MCF 10A (cell line): Measurements from ENCODE around the gene EXOC2. TPM values are rescaled to one million over a fixed set of nuclear protein-coding genes. Genes with fewer than 3 reads are reported as not detected.

Source experiments
- BruUV-seq: library from RNA; stranded (reverse); fragments of 400-500 nt; replicated peaks from 2 replicates; lab custom pipeline; 2021; lab: Mats Ljungman, UMichigan
- CTCF ChIA-PET: fragments of 300-600 bp; sonication (Branson Sonifier 250); formaldehyde crosslinking; extraction: SDS; loops from one replicate; lab custom pipeline; 2021; ENCODE audit warnings: antibody characterized with exemption, inconsistent platforms; lab: Yijun Ruan, JAX
- POLR2A ChIA-PET: fragments of 300-600, 350-650 bp; sonication (Branson Sonifier 250); formaldehyde crosslinking; extraction: SDS; loops from one replicate; lab custom pipeline; 2020; ENCODE audit warnings: antibody characterized with exemption, inconsistent platforms; lab: Yijun Ruan, JAX
- DNase-seq: peaks from one replicate; pipeline ENCODE4 v3.0.0-alpha.2; 2018; ENCODE audit not compliant: unreplicated experiment
- H3K27ac Mint-ChIP-seq: one replicate; pipeline ENCODE4 v1.8.0; 2022; ENCODE audit warnings: mild to moderate bottlenecking, low read depth, mixed read lengths; ENCODE audit not compliant: unreplicated experiment
- H3K27me3 Mint-ChIP-seq: one replicate; pipeline ENCODE4 v1.8.0; 2022; ENCODE audit warnings: mixed read lengths; ENCODE audit not compliant: insufficient read depth, unreplicated experiment
- H3K36me3 Mint-ChIP-seq: one replicate; pipeline ENCODE4 v1.8.0; 2022; ENCODE audit warnings: mild to moderate bottlenecking, moderate library complexity, mixed read lengths; ENCODE audit not compliant: insufficient read depth, unreplicated experiment
- H3K4me1 Mint-ChIP-seq: one replicate; pipeline ENCODE4 v1.8.0; 2022; ENCODE audit warnings: mixed read lengths; ENCODE audit not compliant: insufficient read depth, unreplicated experiment
- H3K4me3 Mint-ChIP-seq: one replicate; pipeline ENCODE4 v1.8.0; 2022; ENCODE audit warnings: mild to moderate bottlenecking, moderate library complexity, mixed read lengths; ENCODE audit not compliant: unreplicated experiment
- H3K9me3 Mint-ChIP-seq: one replicate; pipeline ENCODE4 v1.8.0; 2022; ENCODE audit warnings: mixed read lengths; ENCODE audit not compliant: unreplicated experiment
- CTCF ChIP-seq: fragments of 200-600 bp; IDR thresholded peaks from one replicate; pipeline ENCODE4 v1.8.0; 2022; ENCODE audit warnings: antibody characterized with exemption, mild to moderate bottlenecking; ENCODE audit not compliant: unreplicated experiment
- intact Hi-C: fragments of 100-400 bp; cut with micrococcal nuclease; formaldehyde crosslinking; loops from 2 replicates; pipeline ENCODE4 v1.14.1; 2022
- total RNA-seq: library from RNA; stranded (reverse); gene quantifications from 2 replicates; pipeline ENCODE4 v1.2.3, GENCODE V29; 2022

Gene EXOC2
- total RNA-seq, 1 experiment from 2014 or later: 14.6 TPM

- BruUV-seq: no TSS peak
These were observed 14.8 kb upstream of the EXOC2 start for GRCh38 chr6:707576-708236.

GRCh38 chr6:706819-707381 lies 14.0 kb upstream of the EXOC2 start:
- H3K4me1 Mint-ChIP-seq: peaks cover 15% of the 10 kb centered on the region
- BruUV-seq: no TSS peak
- intact Hi-C loops: no loop called here
- TF ChIP-seq CTCF: no peak
- no peak overlapping the region for H3K27ac Mint-ChIP-seq
- ChIA-PET CTCF (no interaction called here), POLR2A (interaction anchor here (2.7 kb wide), 1 partner anchor 14 kb away, joined by 13 read pairs; the partner anchor contains the start of gene EXOC2)
- no peaks in the 10 kb centered on the region for H3K36me3 Mint-ChIP-seq
- no peak overlapping the region for H3K4me3 Mint-ChIP-seq
- H3K9me3 Mint-ChIP-seq: no peaks in the 10 kb centered on the region
- DNase-seq: no peak
- no peaks in the 10 kb centered on the region for H3K27me3 Mint-ChIP-seq

More at GRCh38 chr6:707576-708236, 14.8 kb upstream of the EXOC2 start:
- H3K4me3 Mint-ChIP-seq: no peak overlapping the region
- intact Hi-C loops: no loop called here
- ChIA-PET CTCF (no interaction called here), POLR2A (interaction anchor here (2.7 kb wide), 1 partner anchor 15 kb away, joined by 13 read pairs; the partner anchor contains the start of gene EXOC2)
- no peaks in the 10 kb centered on the region for H3K27me3 Mint-ChIP-seq
- H3K27ac Mint-ChIP-seq: no peak overlapping the region
- H3K4me1 Mint-ChIP-seq: peaks cover 15% of the 10 kb centered on the region
- TF ChIP-seq CTCF: no peak
- H3K9me3 Mint-ChIP-seq: no peaks in the 10 kb centered on the region
- H3K36me3 Mint-ChIP-seq: no peaks in the 10 kb centered on the region
- no peak for DNase-seq

- H3K4me1 Mint-ChIP-seq: peaks cover 11% of the 10 kb centered on the region
- H3K27ac Mint-ChIP-seq: no peak overlapping the region
- ChIA-PET POLR2A (interaction anchor here (2.7 kb wide), 1 partner anchor 14 kb away, joined by 13 read pairs; the partner anchor contains the start of gene EXOC2), CTCF (interaction anchor here (0.7 to 1.1 kb wide), 2 partner anchors 9 to 341 kb away, joined by 3 to 4 read pairs; no protein-coding TSS in a partner anchor)
- BruUV-seq: no TSS peak
- H3K27me3 Mint-ChIP-seq: no peaks in the 10 kb centered on the region
- DNase-seq: peak; percentile 22
- no peaks in the 10 kb centered on the region for H3K9me3 Mint-ChIP-seq
- TF ChIP-seq CTCF: no peak
- intact Hi-C loops: no loop called here
- no peaks in the 10 kb centered on the region for H3K36me3 Mint-ChIP-seq
- no peak overlapping the region for H3K4me3 Mint-ChIP-seq
These were observed 13.2 kb upstream of the EXOC2 start for GRCh38 chr6:706146-706545.

- Mint-ChIP-seq H3K4me1 (peaks cover 9% of the 10 kb centered on the region), H3K27ac (no peak overlapping the region), H3K4me3 (no peak overlapping the region), H3K36me3 (no peaks in the 10 kb centered on the region), H3K27me3 (no peaks in the 10 kb centered on the region), H3K9me3 (no peaks in the 10 kb centered on the region)
- ChIA-PET CTCF (interaction anchor here (0.6 to 1.1 kb wide), 3 partner anchors 8 to 130 kb away, joined by 3 to 5 read pairs (median 4); no protein-coding TSS in a partner anchor), POLR2A (interaction anchor here (0.6 to 2.7 kb wide), 2 partner anchors 13 to 68 kb away, joined by 3 to 13 read pairs; partner anchors contain the start of gene EXOC2)
- no TSS peak for BruUV-seq
- no peak for DNase-seq
- intact Hi-C loops: no loop called here
- no peak for TF ChIP-seq CTCF
These were observed 12.1 kb upstream of the EXOC2 start for GRCh38 chr6:705047-705446.
